Activated naive CD8-positive, alpha-beta T cell treated with anti-CD3 and anti-CD28 coated beads, Interleukin-2, amount 50 U/mL, for 16 hours (primary cell): ENCODE results near the gene UAP1L1.
"Not testable (repeated sequence)": the region's sequence is repeated elsewhere in the genome, so short reads cannot be mapped to it uniquely, and the experiment has no call there.

Experiments used
- DNase-seq: peaks from one replicate; pipeline ENCODE4 v3.0.0-alpha.2; 2020; ENCODE audit warnings: low read depth, low spot score

The UAP1L1 gene, protein sequence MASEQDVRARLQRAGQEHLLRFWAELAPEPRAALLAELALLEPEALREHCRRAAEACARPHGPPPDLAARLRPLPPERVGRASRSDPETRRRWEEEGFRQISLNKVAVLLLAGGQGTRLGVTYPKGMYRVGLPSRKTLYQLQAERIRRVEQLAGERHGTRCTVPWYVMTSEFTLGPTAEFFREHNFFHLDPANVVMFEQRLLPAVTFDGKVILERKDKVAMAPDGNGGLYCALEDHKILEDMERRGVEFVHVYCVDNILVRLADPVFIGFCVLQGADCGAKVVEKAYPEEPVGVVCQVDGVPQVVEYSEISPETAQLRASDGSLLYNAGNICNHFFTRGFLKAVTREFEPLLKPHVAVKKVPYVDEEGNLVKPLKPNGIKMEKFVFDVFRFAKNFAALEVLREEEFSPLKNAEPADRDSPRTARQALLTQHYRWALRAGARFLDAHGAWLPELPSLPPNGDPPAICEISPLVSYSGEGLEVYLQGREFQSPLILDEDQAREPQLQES

DNA sequence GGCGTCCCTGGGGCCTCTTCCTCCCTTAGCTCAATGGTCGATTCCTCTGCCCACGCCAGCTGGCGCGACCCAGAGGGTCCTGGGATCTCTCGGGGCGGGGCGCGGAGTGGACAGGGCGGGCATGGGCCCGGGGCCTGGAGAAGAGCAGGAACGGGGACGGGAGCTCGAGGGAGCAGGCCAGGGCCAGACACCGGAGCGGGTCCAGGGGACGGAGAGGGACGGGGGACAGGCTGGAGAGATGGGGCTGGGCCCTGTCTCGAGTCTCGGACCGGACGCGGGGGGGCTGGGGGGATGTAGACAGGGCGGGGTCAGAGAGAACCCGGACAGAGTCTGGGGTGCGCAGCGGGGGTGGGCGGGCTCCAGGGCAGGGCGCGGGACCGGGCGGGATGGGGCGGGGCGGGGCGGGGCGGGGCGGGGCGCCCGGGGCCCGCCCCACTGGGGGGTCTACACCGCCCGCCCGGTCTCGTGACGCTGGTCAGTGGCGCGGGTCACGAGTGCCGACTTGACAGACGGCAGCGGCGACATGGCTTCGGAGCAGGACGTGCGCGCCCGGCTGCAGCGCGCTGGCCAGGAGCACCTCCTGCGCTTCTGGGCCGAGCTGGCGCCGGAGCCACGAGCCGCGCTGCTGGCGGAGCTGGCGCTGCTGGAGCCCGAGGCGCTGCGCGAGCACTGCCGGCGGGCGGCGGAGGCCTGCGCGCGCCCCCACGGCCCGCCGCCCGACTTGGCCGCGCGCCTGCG, at the start of gene UAP1L1:
Gene UAP1L1, plus strand, starts transcription at position 508 of the 738 bp plus-strand sequence. Its CDS starts 16 bp downstream, at position 524.
- DNase-seq, result no peak

DNA sequence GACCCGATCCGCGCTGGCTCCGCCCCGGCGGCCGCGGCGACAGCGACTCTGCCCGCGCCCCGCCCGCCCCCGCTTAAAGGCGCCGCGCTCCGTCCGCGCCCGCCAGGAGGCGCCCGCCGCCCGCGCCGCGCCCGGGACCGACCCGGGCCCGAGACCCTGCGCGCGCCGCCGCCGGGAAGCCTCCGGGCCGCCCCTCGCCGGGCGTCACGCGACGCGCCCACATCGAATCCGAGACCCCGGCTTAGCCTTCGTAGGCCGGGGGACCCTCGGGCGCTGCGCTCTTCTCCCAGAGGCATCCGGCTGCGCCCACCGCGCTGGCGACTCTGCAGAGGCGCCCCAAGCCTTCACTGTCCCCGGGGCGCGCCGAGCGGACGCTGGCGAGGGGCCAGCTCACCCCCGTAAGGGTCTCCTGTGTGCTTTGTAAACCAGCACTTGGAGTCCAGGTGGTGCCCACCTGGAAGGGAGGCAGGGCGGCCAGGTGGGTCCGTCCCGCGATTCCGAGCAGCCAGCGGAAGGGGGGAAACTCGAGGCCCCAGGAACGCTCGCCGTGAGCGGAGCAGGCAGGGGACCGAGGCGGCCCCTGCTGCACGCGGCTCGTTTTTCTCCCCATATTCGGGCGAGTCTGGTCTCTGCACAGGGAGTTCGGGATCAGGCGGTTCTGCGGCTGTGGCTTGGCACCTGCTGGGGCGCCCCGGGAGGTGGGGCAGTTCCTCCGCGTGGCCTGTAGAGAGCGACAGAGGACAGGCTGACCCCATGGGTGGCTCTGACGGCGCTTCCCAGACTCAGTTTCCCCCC, 48.9 kb upstream of the UAP1L1 start:
- no peak for DNase-seq

DNA sequence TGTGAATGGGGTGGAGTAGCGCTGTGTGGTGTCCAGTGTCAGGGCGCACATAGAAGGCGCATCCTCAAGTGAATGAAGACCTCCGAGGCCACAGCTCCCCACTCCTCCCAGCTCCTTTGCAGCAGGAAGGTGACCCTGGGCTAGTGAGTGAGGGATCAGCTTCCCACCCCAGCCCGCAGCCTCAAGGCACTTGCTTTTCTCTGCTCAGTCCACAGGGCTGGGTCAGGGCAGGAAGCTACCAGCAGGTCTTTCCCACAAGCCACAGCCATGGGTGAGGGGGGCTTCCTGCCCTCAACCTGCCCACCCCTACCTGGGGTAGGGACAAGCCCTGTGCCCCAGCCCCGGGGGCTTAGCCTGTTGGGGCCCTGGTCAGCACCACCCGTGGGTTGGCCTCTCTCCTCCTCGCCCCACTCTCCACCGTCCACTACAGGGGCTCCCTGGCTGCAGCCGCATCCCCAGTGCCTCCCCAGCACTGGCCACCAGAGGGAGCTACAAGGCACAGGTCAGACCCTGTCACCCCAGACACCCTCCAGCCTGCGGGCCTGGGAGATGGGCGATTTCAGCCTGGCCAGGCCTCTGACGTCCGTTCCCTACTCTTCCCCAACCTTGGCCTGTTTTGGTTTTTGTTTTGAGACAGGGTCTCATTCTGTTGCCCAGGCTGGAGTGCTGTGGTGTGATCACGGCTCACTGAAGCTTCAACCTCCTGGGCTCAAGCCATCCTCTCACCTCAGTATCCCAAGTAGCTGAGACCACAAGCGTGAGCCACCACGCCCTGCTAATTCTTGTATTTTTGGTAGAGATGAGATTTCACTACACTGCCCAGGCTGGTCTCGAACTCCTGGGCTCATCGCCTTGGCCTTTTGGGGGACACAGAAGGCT, 48.0 kb upstream of the UAP1L1 start:
- DNase-seq, result no peak

DNA sequence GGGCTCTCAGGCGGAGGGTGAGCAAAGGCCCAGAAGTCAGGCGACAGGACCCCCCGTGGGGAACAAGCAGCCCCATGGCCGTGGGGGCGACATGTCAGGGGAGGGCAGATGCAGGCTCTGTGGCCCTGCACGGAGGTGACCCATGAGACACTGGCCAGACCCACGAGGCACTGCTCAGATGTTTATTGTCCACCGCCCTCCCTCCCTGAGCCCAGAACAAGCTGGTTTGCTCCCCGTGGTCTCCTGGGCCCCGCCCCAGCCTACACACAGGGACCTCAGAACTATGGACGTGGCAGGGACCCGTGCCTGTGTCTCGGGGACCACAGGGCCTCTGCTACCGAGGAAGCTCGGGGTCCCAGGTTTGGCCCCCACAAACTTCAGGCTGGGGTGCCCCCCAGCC, 47.3 kb upstream of the UAP1L1 start:
- DNase-seq, result no peak

DNA sequence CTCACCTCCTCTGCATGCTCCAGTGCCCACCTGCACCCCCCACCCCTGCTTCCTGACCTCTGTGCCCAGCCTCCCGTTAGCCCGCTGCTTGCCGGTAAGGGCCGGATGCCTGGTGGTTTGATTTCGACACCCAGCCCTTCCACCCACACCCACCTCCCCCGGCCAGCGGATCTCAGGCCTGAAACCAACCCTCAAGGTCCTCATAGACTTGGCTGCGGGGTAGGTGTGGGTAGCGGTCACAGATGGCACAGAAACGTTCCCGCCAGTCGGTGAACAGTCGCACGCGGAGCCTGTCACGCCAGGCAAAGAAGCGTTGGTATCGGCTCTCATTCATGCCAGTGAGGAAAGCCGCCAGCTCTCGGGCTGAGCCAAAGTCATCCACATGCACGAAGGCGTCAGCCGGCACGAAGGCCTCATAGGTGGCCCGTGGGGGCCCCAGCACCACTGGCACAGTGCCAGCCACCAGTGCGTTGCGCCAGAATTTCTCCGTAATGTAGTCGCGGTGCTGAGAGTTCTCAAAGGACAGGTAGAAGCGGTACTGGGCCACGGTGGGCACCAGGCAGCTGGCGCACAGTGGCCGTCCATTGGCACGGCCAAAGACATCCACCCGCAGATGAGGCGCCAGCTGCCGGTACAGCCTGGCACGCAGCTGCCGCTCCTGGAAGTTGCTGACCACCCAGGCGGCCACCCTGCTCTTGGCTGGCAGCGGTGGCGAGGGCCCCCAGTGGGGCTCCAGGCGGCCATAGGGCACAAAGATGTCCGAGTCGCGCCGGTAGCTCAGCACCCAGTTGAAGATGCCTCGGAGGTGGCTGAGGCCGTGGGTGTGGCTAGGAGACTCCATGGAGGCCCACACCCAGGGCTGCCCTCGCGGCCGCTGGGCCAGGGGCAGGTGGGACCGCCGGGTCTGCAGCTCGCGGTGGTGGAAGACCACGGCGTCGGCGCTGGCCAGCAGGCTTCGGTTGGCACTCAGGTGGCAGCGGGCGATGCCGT, 46.5 kb upstream of the UAP1L1 start:
- no peak for DNase-seq

DNA sequence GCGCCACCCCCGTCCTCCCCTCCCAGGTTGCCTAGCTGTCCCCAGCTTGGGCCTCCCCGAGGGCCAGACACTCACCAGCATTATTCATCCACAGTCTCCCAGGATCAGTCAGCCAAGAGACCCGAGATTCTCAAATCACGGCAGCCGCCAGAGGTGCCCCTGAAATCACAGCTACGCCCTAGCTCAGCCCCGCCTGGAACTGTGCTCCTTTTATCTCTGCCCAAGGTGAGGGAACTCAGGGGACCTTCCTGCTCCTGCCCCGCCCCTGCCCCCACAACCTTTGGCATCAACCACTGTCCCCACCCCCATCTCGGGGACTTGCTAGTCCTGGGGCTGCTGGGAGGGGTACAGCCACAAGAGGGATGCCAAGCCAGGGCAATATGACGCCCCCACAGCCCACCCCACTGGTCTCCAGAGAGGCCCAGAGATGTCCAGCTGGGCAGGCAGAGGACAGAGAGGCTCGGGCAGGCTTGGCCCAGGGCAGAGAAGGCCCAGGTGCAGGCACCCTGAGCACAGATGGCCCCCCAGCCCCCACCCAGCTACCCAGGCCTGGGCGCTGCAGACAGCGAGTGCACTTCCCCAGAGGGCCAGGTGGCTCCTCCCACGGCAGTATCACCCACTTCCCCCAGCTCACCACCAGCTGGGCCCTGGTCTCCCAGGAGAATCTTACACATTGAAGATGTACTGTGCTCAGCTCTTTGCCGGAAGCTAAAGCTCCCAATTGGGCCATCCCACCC, 45.2 kb upstream of the UAP1L1 start, which contains the start of gene FUT7:
Gene FUT7, minus strand, starts transcription at position 185 of the 737 bp plus-strand sequence. Its CDS starts 97 bp downstream, at position 88.
- no peak for DNase-seq

DNA sequence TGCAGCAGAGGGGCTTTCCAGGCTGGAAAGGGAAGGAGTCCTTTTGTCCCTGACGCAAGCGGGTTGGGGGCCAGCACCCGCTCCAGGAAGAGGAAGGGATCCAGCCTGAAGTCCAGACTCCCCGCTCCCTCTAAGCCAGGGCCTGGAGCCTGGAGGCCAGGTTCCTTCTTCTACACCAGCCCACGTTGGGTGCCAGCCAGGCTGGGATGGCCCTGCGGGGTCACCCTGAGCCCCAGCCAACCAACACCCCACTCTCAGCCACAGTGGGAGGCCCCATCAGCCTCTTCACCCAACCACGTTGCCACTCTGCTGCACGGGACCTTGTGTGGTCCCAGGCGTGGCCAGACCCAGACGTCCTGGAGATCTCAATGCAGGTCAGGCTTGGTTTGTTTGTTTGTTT, 44.5 kb upstream of the UAP1L1 start:
- DNase-seq, result no peak

DNA sequence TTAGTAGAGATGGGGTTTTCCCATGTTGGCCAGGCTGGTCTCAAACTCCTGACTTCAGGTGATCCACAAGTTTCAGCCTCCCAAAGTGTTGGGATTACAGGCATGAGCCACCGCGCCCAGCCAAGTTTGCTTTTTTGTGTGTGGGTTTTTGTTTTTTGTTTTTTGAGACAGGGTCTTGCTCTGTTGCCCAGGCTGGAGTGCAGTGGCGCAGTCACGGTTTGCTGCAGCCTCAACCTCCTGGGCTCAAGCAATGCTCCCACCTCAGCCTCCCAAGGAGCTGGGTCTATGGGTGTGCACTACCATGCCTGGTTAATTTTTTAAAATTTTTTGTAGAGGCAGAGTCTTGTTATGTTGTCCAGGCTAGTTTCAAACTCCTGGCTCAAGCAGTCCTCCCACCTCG, 43.8 kb upstream of the UAP1L1 start:
- not testable (repeated sequence) for DNase-seq

DNA sequence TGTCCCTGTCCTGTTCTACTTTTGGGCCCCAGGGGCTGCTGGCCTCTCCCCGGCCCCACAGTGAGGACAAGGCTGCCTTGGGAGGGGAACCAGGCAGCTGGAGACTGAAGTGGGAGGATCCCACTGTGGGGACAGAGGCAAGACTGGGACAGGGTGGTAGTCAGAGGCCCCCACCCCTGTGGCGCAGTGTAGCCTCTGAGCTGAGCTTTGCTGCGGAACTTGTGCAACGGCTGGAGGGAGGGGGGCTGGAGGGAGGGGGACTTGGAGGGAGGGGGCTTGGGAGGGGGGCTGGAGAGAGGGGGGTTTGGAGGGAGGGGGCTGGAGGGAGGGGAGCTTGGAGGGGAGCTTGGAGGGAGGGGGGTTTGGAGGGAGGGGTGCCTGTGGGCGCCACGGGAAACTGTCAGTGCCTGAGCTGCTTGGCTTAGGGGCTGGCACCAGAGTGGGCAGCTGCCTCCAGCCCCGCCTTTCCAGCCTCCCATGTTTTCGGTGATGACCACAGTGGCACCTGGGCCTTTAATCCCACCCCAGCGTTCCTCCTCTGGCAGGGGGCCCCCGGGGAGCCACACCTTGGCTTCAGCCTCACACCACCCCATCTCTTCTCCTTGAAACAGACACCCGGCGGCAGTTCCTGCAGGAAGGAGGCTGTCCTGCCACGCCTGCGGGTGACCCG, 43.1 kb upstream of the UAP1L1 start:
- DNase-seq, result no peak

DNA sequence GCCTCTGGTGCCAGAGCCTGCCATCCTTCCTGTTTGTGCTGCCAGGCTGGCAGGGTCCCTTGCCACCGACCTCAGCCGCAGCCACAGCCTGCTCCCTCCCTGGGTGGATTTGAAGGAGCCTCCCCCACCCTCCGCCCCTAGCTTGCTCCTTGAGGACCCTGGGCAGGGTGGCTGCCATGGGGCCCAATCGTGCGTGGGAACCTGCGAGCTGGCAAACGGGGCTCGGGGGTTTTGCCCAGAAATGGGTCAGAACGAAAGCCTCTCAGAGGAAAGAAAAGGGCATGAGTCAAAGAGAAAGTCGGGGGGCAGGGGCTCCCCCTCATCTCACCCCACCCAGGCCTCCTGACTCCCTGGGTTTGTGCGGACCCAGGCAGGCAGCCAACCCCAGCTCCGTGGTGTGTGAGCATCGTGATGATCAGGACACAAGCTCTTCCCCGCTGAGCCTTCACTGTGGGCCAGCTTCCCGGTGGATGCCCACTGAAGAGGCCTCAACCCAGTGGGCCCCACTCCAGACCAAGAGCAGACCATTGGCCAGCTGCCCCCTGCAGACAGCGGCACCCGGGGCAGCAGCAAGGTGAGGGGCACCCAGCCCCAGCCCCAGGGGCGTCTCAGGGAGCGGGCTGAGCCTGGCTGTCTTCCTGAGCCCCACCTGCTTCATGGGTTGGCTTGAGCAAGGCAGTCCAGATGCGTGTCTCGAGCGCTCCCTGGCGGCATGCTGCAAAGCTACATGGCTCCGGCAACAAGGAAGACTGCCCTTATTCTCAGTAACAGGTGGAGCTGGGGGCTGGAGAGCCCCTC, 42.4 kb upstream of the UAP1L1 start:
- DNase-seq, result peak; percentile 70

DNA sequence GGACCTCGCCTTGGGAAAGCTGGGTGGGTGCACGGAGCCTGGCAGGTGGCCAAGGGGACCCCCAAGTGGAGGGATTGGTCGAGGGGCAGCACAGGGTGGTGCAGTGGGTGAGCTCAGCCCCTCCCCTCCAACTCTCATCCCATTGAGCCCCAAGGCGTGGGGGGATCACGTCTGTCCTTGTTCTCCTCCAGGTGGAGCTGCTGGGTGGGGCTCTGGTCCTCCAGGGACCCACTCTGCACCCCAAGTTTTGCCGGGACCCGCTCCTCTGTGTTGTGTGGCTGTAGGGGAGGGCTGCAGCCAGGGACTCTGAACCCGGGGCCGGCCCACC, 41.8 kb upstream of the UAP1L1 start:
- DNase-seq, result no peak

DNA sequence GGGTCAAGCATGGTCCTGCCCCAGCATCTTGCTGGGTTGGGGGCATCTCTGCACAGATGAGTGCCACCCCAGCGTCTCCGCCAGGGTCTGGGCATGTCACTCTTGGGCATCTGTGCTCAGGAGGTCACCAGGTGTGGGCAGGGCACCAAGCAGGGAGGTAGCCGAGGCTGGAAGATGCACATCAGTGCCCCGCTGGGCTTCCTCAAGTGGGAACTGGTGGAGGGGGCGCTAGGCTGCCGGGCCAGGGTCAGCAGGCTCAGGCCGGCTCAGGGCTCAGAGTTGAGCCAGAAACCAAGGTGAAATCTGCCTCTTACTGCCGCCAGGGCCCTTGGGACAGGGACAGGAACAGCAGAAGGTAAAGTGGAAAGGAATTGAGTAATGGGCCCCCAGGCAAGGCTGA, 41.4 kb upstream of the UAP1L1 start:
- no peak for DNase-seq

DNA sequence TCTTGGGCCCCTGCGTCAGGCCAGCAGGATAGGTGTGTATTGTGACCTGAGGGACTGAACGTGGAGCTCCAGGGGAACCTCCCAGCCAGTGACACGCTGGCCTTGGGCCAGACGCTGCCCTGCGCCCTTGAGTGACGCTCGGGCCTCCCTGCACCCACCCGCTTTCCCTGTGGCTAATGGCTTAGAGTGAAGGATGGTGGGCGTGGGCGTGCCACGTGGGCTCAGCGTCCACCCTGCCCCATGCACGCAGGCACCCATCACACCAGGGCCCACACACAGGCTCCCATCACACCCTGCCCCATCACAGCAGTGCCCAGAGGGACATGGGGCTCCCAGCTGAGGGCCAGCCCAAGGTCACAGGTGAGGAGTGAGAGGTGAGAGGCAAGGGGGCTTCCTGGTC, 40.3 kb upstream of the UAP1L1 start:
- no peak for DNase-seq

DNA sequence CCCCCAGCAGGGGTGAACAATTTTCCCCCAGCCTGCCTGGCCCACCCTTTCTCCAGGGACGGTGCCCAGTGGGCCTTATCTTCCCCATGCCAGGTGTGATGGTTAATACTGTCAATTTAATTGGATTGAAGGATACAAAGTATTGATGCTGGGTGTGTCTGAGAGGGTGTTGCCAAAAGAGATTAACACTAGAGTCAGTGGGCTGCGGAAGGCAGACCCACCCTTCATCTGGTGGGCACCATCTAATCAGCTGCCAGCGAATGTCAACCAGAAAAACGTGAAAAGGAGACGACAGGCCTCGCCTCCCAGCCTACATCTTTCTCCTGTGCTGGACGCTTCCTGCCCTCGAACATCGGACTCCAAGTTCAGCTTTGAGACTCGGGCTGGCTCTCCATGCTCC, 39.8 kb upstream of the UAP1L1 start:
- no peak for DNase-seq

DNA sequence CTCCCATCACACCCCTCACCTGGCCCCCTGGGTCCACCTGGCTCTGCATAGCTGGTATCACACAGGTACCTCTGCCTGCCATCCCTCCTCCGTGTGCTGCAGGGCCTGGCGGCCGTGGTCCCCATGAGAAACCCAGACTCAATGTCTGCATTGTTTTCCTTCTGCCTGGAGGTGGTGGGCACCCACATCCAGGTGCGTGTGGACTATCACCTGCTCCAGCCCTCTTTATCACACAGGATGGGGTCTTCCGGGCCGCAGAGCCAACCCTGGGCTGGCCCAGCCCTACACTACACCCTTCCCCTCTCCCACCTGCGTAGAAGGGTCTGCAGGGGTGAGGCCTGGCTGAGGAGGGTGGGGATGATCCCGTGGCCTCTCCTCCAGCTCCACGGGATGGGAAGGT, 38.4 kb upstream of the UAP1L1 start:
- DNase-seq, result no peak

DNA sequence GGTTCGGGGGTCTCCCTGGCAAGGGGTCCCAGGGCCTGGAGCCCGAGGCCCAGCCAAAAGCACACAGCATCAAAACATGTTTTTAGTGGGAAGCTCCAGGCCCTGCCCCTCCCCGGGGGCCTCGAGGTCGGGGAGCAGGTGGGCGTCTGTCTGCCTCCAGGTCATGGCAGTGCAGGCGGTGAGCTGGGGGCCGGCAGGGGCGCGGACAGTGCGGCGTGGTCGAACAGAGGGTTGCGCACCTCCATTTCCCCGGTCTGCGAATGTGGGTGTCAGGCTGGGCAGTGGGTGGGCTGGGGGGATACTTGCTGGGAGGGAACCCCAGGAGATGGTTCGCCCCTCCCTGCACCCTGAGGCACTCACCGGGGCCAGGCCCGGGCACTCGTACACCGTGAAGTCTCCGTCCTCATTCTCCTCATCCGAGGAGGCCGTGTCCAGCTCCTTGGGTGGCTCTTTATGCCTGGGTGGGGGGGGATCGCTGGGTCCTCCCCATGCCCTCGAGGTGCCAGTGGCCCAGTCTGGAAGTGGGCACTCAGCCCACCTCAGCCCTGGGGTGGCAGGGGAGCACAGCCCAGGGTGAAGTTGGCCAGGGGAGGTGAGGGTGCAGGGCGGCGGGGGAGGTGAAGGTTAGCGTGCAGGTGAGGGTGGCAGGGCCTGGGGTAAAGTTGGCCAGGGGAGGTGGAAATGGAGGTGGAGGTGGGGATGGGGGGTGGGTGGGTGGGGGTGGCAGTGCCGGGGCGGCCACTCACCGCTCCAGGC, 37.5 kb upstream of the UAP1L1 start:
- DNase-seq, result no peak

DNA sequence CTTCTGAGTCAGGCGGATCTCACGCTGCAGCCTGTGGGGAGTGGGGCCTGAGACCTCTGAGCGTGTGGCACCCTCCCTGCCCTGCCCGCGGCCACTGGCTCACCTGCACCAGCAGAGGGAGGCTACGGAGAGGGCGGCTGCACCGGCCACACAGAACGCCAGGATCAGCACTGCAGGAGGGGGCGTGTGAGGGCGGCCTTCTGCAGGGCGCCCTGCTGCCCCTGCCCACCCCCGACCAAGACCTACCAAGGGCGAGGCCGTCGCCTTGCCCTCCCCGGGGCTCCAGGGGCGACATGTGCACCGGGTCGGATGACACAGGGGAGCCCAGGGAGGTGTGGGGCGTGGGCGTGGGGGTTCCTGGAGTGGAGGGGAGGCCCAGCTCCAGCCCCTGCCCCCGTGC, 36.7 kb upstream of the UAP1L1 start:
- no peak for DNase-seq
